HPDE6-E6E7 (cell line): ENCODE measurements around the gene FAM98B.

Experiments
- DNase-seq: peaks from one replicate; pipeline ENCODE4 v3.0.0; 2011; ENCODE audit warnings: missing footprints; ENCODE audit errors: extremely low spot score

Gene FAM98B

GRCh38 chr15:38461066-38461833, 7.3 kb downstream of the FAM98B start:
- DNase-seq, result no peak

GRCh38 chr15:38463893-38464292, 10.0 kb downstream of the FAM98B start:
- DNase-seq, result no peak

- DNase-seq, result no peak
Measured at GRCh38 chr15:38464675-38465074, 10.7 kb downstream of the FAM98B start.

- DNase-seq, result no peak
Measured at GRCh38 chr15:38470816-38471215, 16.9 kb downstream of the FAM98B start.

- no peak for DNase-seq
Measured at GRCh38 chr15:38471974-38472373, 18.0 kb downstream of the FAM98B start.

GRCh38 chr15:38474155-38474757, 20.3 kb downstream of the FAM98B start:
- peak; percentile 25 for DNase-seq

- no peak for DNase-seq
Measured at GRCh38 chr15:38475361-38475760, 21.4 kb downstream of the FAM98B start.

- no peak for DNase-seq
Measured at GRCh38 chr15:38476120-38476519, 22.2 kb downstream of the FAM98B start.

- DNase-seq, result no peak
Measured at GRCh38 chr15:38477637-38478036, 23.7 kb downstream of the FAM98B start.

- DNase-seq, result no peak
Measured at GRCh38 chr15:38479266-38479665, 25.3 kb downstream of the FAM98B start.

- no peak for DNase-seq
Measured at GRCh38 chr15:38479756-38480155, 25.8 kb downstream of the FAM98B start.

- DNase-seq, result no peak
Measured at GRCh38 chr15:38481113-38481512, 27.2 kb downstream of the FAM98B start.

GRCh38 chr15:38481761-38482160, 27.8 kb downstream of the FAM98B start:
- DNase-seq, result no peak

- no peak for DNase-seq
Measured at GRCh38 chr15:38482572-38482971, 28.6 kb downstream of the FAM98B start.

- DNase-seq, result no peak
Measured at GRCh38 chr15:38486936-38487335, 33.0 kb downstream of the FAM98B start.

GRCh38 chr15:38487378-38487777, 33.5 kb downstream of the FAM98B start:
- no peak for DNase-seq

- DNase-seq, result no peak
Measured at GRCh38 chr15:38490242-38490922, 36.5 kb downstream of the FAM98B start.

- no peak for DNase-seq
Measured at GRCh38 chr15:38496151-38496550, 42.2 kb downstream of the FAM98B start.

- DNase-seq, result no peak
Measured at GRCh38 chr15:38499651-38500050, 45.7 kb downstream of the FAM98B start.

GRCh38 chr15:38503496-38503895, 49.6 kb downstream of the FAM98B start:
- no peak for DNase-seq

- DNase-seq, result no peak
Measured at GRCh38 chr15:38504680-38505467, 50.9 kb downstream of the FAM98B start.

- no peak for DNase-seq
Measured at GRCh38 chr15:38506997-38507396, 53.1 kb downstream of the FAM98B start.
